Frontal cortex (tissue), 4 donors: ENCODE results near the gene VIT. TPM values are rescaled to one million over a fixed set of nuclear protein-coding genes. Genes with fewer than 3 reads are reported as not detected.

ENCODE experiments used
- DNase-seq, 2 donors: peaks; one replicate each; pipeline ENCODE4 v3.0.0; 2012; ENCODE audit warnings: low spot score in 2 of 2
- FAIRE-seq: peaks from 2 replicates; lab custom pipeline; 2012; peaks lifted over from hg19 to GRCh38; lab: Jason Lieb, UNC
- total RNA-seq: library from RNA; depleted of rRNA; stranded (reverse); fragments of >200 nt; gene quantifications from one replicate; pipeline ENCODE4 v1.2.3, GENCODE V29; 2014
- donor health status: control.
- donor health status: control.
- donor health status: control.

VIT gene
- total RNA-seq, 1 donor from 2014 or later: 0.41 TPM

GRCh38 chr2:36706021-36706876 lies 9.7 kb downstream of the VIT start:
- DNase-seq (no peak), FAIRE-seq (no peak)

GRCh38 chr2:36707050-36707449 lies 10.5 kb downstream of the VIT start:
- FAIRE-seq (no peak), DNase-seq (no peak)

- DNase-seq: no peak
- no peak for FAIRE-seq
Measured at GRCh38 chr2:36708041-36708741, 11.7 kb downstream of the VIT start.

- DNase-seq (no peak), FAIRE-seq (no peak)
Measured at GRCh38 chr2:36710858-36711515, 14.5 kb downstream of the VIT start.

GRCh38 chr2:36711741-36712314 lies 15.3 kb downstream of the VIT start:
- FAIRE-seq: no peak
- DNase-seq: no peak

- DNase-seq (no peak), FAIRE-seq (no peak)
Measured at GRCh38 chr2:36713310-36713709, 16.8 kb downstream of the VIT start.

GRCh38 chr2:36716111-36716510 lies 19.6 kb downstream of the VIT start:
- no peak for DNase-seq
- no peak for FAIRE-seq

- FAIRE-seq (no peak), DNase-seq (no peak)
Measured at GRCh38 chr2:36717603-36718266, 21.2 kb downstream of the VIT start.

- DNase-seq: no peak
- no peak for FAIRE-seq
Measured at GRCh38 chr2:36727550-36727949, 31.0 kb downstream of the VIT start.

GRCh38 chr2:36729067-36729466 lies 32.6 kb downstream of the VIT start:
- FAIRE-seq: no peak
- no peak for DNase-seq

- FAIRE-seq (no peak), DNase-seq (no peak)
Measured at GRCh38 chr2:36731941-36732672, 35.6 kb downstream of the VIT start.

GRCh38 chr2:36732673-36733036 lies 36.1 kb downstream of the VIT start:
- no peak for DNase-seq
- no peak for FAIRE-seq

GRCh38 chr2:36733215-36733614 lies 36.7 kb downstream of the VIT start:
- DNase-seq (no peak), FAIRE-seq (no peak)

GRCh38 chr2:36734304-36734703 lies 37.8 kb downstream of the VIT start:
- no peak for DNase-seq
- no peak for FAIRE-seq

- DNase-seq (no peak), FAIRE-seq (no peak)
Measured at GRCh38 chr2:36737131-36737750, 40.7 kb downstream of the VIT start.

GRCh38 chr2:36740061-36740460 lies 43.6 kb downstream of the VIT start:
- no peak for DNase-seq
- FAIRE-seq: no peak

GRCh38 chr2:36741188-36741837 lies 44.8 kb downstream of the VIT start:
- FAIRE-seq (no peak), DNase-seq (no peak)

GRCh38 chr2:36743954-36744353 lies 47.4 kb downstream of the VIT start:
- DNase-seq (no peak), FAIRE-seq (no peak)
